SK-N-SH (cell line): Measurements from ENCODE around the gene BAK1. TPM values are rescaled to one million over a fixed set of nuclear protein-coding genes. Genes with fewer than 3 reads are reported as not detected.

ENCODE experiments used
- CTCF ChIA-PET: fragments of 300-600, 350-600 bp; formaldehyde crosslinking; extraction: SDS; loops from one replicate; lab custom pipeline; 2021; lab: Yijun Ruan, JAX
- POLR2A ChIA-PET: fragments of 350-600 bp; sonication (Branson Sonifier 250); formaldehyde crosslinking; extraction: SDS; loops from one replicate; lab custom pipeline; 2020; ENCODE audit warnings: antibody characterized with exemption, inconsistent platforms; lab: Yijun Ruan, JAX
- DNase-seq: peaks from one replicate; pipeline ENCODE4 v3.0.0; 2012
- H2AFZ ChIP-seq: fragments of 200-600 bp; sonication (generic); 2 replicates; pipeline ENCODE4 v1.8.1; 2016; ENCODE audit warnings: antibody characterized with exemption, mild to moderate bottlenecking, low read depth
- H3F3A ChIP-seq: fragments of 200-600 bp; sonication (generic); replicated peaks from 2 replicates; pipeline ENCODE3; 2016; ENCODE audit warnings: antibody characterized with exemption, mild to moderate bottlenecking; ENCODE audit not compliant: insufficient read depth
- H3K27ac ChIP-seq, 2 experiments: fragments of 200-500 bp in 1 of 2; fragments of 200-600 bp in 1 of 2; sonication (Bioruptor generic) in 1 of 2; sonication (generic), shearing (Covaris generic) in 1 of 2; 2 replicates each; pipeline versions ENCODE4 v1.5.1 to v1.6.1; 2014 to 2016; ENCODE audit warnings: low read depth in 2 of 2, inconsistent platforms in 1 of 2, low read length in 1 of 2, mild to moderate bottlenecking in 1 of 2, mixed read lengths in 1 of 2
- H3K27me3 ChIP-seq: fragments of 200-600 bp; sonication (generic), shearing (Covaris generic); 2 replicates; pipeline ENCODE4 v1.6.1; 2016; ENCODE audit warnings: mixed run types; ENCODE audit not compliant: insufficient read depth
- H3K36me3 ChIP-seq, 2 experiments: fragments of 200-500 bp in 1 of 2; fragments of 200-600 bp in 1 of 2; sonication (Bioruptor generic) in 1 of 2; sonication (generic) in 1 of 2; replicated peaks in 1 of 2; 2 replicates each; pipeline versions ENCODE3 to v1.5.1; 2014 to 2016; ENCODE audit warnings: low read length in 1 of 2, mild to moderate bottlenecking in 1 of 2; ENCODE audit not compliant: insufficient read depth in 2 of 2, control insufficient read depth in 1 of 2
- H3K4me1 ChIP-seq, 2 experiments: fragments of 200-500 bp in 1 of 2; fragments of 200-600 bp in 1 of 2; sonication (Bioruptor generic) in 1 of 2; sonication (generic), shearing (Covaris generic) in 1 of 2; 2 replicates each; pipeline versions ENCODE4 v1.5.1 to v1.6.1; 2014 to 2016; ENCODE audit warnings: low read depth in 1 of 2, low read length in 1 of 2, mixed run types in 1 of 2; ENCODE audit not compliant: insufficient read depth in 2 of 2, control insufficient read depth in 1 of 2
- H3K4me2 ChIP-seq: fragments of 200-600 bp; sonication (generic), shearing (Covaris generic); 2 replicates; pipeline ENCODE4 v1.6.1; 2017; ENCODE audit warnings: mixed run types
- H3K4me3 ChIP-seq, 2 experiments: fragments of 200-500 bp in 1 of 2; fragments of 200-600 bp in 1 of 2; sonication (Bioruptor generic) in 1 of 2; sonication (generic), shearing (Covaris generic) in 1 of 2; 2 replicates each; pipeline versions ENCODE4 v1.5.1 to v1.8.1; 2014 to 2016; ENCODE audit warnings: low read depth in 2 of 2, inconsistent platforms in 1 of 2, low read length in 1 of 2, mild to moderate bottlenecking in 1 of 2, mixed read lengths in 1 of 2, moderate library complexity in 1 of 2
- H3K79me2 ChIP-seq: fragments of 200-600 bp; sonication (generic); 2 replicates; pipeline ENCODE4 v1.8.1; 2017; ENCODE audit warnings: mild to moderate bottlenecking; ENCODE audit not compliant: insufficient read depth
- H3K9ac ChIP-seq: fragments of 200-600 bp; sonication (generic); 2 replicates; pipeline ENCODE4 v1.6.1; 2017; ENCODE audit warnings: mixed run types
- H3K9me2 ChIP-seq: fragments of 200-600 bp; sonication (generic); 2 replicates; pipeline ENCODE4 v1.6.1; 2017; ENCODE audit warnings: mixed run types
- H3K9me3 ChIP-seq: fragments of 200-600 bp; sonication (generic); 2 replicates; pipeline ENCODE4 v1.6.1; 2017; ENCODE audit warnings: mixed run types, mild to moderate bottlenecking, moderate library complexity
- H4K20me1 ChIP-seq: fragments of 200-600 bp; sonication (generic); 2 replicates; pipeline ENCODE4 v1.6.1; 2017; ENCODE audit warnings: mild to moderate bottlenecking, mixed run types; ENCODE audit not compliant: insufficient read depth
- ELF1 ChIP-seq: IDR thresholded peaks from 2 replicates; pipeline ENCODE4 v1.4.0; 2012
- FOXJ3 ChIP-seq: sonication (generic); formaldehyde crosslinking; IDR thresholded peaks from 2 replicates; pipeline ENCODE4 v1.5.1; 2020; ENCODE audit warnings: mild to moderate bottlenecking, missing genetic modification reagents
- MEF2A ChIP-seq: IDR thresholded peaks from 2 replicates; pipeline ENCODE4 v1.4.0; 2012; ENCODE audit warnings: low read depth, borderline replicate concordance
- MXI1 ChIP-seq: IDR thresholded peaks from 2 replicates; pipeline ENCODE4 v1.6.1; 2012; ENCODE audit warnings: mild to moderate bottlenecking, low read depth, low read length, improper control_type of control experiment
- RAD21 ChIP-seq: IDR thresholded peaks from 2 replicates; pipeline ENCODE4 v1.6.1; 2012; ENCODE audit warnings: mild to moderate bottlenecking, low read length
- RCOR1 ChIP-seq: fragments of 150-350 bp; IDR thresholded peaks from 2 replicates; pipeline ENCODE4 v1.6.1; 2017; ENCODE audit warnings: antibody characterized with exemption, low read length
- RFX5 ChIP-seq: IDR thresholded peaks from 2 replicates; pipeline ENCODE4 v1.6.1; 2012; ENCODE audit warnings: mild to moderate bottlenecking, improper control_type of control experiment, low read length
- SIN3A ChIP-seq: IDR thresholded peaks from 2 replicates; pipeline ENCODE4 v1.6.1; 2012; ENCODE audit warnings: low read depth, mild to moderate bottlenecking, low read length, moderate library complexity, borderline replicate concordance
- SMC3 ChIP-seq: IDR thresholded peaks from 2 replicates; pipeline ENCODE4 v1.6.1; 2012; ENCODE audit warnings: low read depth, low read length, improper control_type of control experiment
- TEAD4 ChIP-seq: IDR thresholded peaks from 2 replicates; pipeline ENCODE4 v1.4.0; 2012; ENCODE audit warnings: mild to moderate bottlenecking, borderline replicate concordance; ENCODE audit not compliant: insufficient read depth
- YY1 ChIP-seq: IDR thresholded peaks from 2 replicates; pipeline ENCODE4 v1.4.0; 2012; ENCODE audit warnings: low read depth, mild to moderate bottlenecking
- WGBS: methylation state at CpG from one replicate; pipeline ENCODE4 v1.1.6; 2017; ENCODE audit warnings: low lambda C conversion rate; 5-methylcytosine and 5-hydroxymethylcytosine counted together
- polyA plus RNA-seq, 3 experiments: library from polyadenylated mRNA; depleted of rRNA; stranded (reverse); fragments of >200 nt; gene quantifications; 2 replicates each; pipeline ENCODE4 v1.2.3, GENCODE V29; 2012
- TF ChIP-seq, protein P1 (sequence below): IDR thresholded peaks from 2 replicates; pipeline ENCODE4 v1.4.0; 2012; ENCODE audit warnings: low read depth, borderline replicate concordance
- TF ChIP-seq, protein P2 (sequence below): IDR thresholded peaks from 2 replicates; pipeline ENCODE4 v1.6.1; 2012; ENCODE audit warnings: mild to moderate bottlenecking, low read depth, low read length, moderate library complexity

The BAK1 gene
- polyA plus RNA-seq, 1 of the 3 experiments (the other 2 are of a cell fraction) = 15.4 TPM

- ChIA-PET POLR2A (no interaction called here), CTCF (interaction anchor here (1.2 to 2.4 kb wide), 3 partner anchors 9 to 166 kb away, joined by 3 to 11 read pairs (median 3); no protein-coding TSS in a partner anchor)
- Histone ChIP-seq H2AFZ (no peak overlapping the region), H4K20me1 (no peaks in the 10 kb centered on the region), H3K9me2 (no peaks in the 10 kb centered on the region), H3K4me3 (no peak overlapping the region), H3K9ac (no peak overlapping the region), H3K27ac (no peak overlapping the region), H3F3A (no peaks in the 10 kb centered on the region), H3K9me3 (no peaks in the 10 kb centered on the region), H3K36me3 (peaks cover 8 to 33% of the 10 kb centered on the region in 2 experiments), H3K79me2 (peaks cover 25% of the 10 kb centered on the region), H3K4me1 (peaks cover 0 to 10% of the 10 kb centered on the region in 2 experiments; a peak in 1 of 4 replicates), H3K27me3 (no peaks in the 10 kb centered on the region), H3K4me2 (peak overlapping the region; percentile 99)
- WGBS = 99% methylated on average over 6 of the region's 7 CpGs
- TF ChIP-seq, protein P1, sequence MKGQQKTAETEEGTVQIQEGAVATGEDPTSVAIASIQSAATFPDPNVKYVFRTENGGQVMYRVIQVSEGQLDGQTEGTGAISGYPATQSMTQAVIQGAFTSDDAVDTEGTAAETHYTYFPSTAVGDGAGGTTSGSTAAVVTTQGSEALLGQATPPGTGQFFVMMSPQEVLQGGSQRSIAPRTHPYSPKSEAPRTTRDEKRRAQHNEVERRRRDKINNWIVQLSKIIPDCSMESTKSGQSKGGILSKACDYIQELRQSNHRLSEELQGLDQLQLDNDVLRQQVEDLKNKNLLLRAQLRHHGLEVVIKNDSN = no peak
- TF ChIP-seq RCOR1 = no peak
- no peak for TF ChIP-seq MEF2A
- TF ChIP-seq RAD21 = no peak
- no peak for TF ChIP-seq RFX5
- TF ChIP-seq FOXJ3 (CRISPR knock-in tag) = no peak
- no peak for TF ChIP-seq MXI1
- no peak for DNase-seq
These were observed 1.9 kb downstream of the BAK1 start for GRCh38 chr6:33578164-33578563.

- no peaks in the 10 kb centered on the region for H3K27me3 ChIP-seq
- 77% methylated on average over 6 of the region's 6 CpGs for whole genome bisulfite sequencing
- peaks cover 25% of the 10 kb centered on the region for H3K79me2 ChIP-seq
- POLR2A ChIA-PET = no interaction called here
- TF ChIP-seq YY1 (no peak), RAD21 (no peak)
- no peaks in the 10 kb centered on the region for H3F3A ChIP-seq
- peaks cover 8 to 33% of the 10 kb centered on the region in 2 experiments for H3K36me3 ChIP-seq
- H4K20me1 ChIP-seq = no peaks in the 10 kb centered on the region
- CTCF ChIA-PET = no interaction called here
- H3K9ac ChIP-seq = no peak overlapping the region
- no peak overlapping the region for H3K27ac ChIP-seq
- no peak for DNase-seq
- H3K4me3 ChIP-seq = no peak overlapping the region
- no peaks in the 10 kb centered on the region for H3K9me2 ChIP-seq
- peaks cover 0 to 10% of the 10 kb centered on the region in 2 experiments; a peak in 1 of 4 replicates for H3K4me1 ChIP-seq
- no peak overlapping the region for H2AFZ ChIP-seq
- H3K4me2 ChIP-seq = no peak overlapping the region; the same call in 1 of the 2 replicates
- H3K9me3 ChIP-seq = no peaks in the 10 kb centered on the region
These were observed 2.4 kb downstream of the BAK1 start for GRCh38 chr6:33577718-33578117.

GRCh38 chr6:33577106-33577535, 3.0 kb downstream of the BAK1 start:
- Histone ChIP-seq H3F3A (no peaks in the 10 kb centered on the region), H3K79me2 (peaks cover 25% of the 10 kb centered on the region), H3K27me3 (no peaks in the 10 kb centered on the region), H3K4me2 (no peak overlapping the region), H4K20me1 (no peaks in the 10 kb centered on the region), H2AFZ (no peak overlapping the region), H3K9me3 (no peaks in the 10 kb centered on the region), H3K9ac (no peak overlapping the region), H3K36me3 (peaks cover 8 to 33% of the 10 kb centered on the region in 2 experiments), H3K27ac (no peak overlapping the region), H3K9me2 (no peaks in the 10 kb centered on the region), H3K4me1 (peaks cover 0 to 10% of the 10 kb centered on the region in 2 experiments; a peak in 1 of 4 replicates), H3K4me3 (no peak overlapping the region)
- ChIA-PET CTCF (interaction anchor here (1.4 kb wide), 1 partner anchor 13 kb away, joined by 5 read pairs; no protein-coding TSS in a partner anchor), POLR2A (no interaction called here)
- DNase-seq = no peak
- TF ChIP-seq, protein P2, sequence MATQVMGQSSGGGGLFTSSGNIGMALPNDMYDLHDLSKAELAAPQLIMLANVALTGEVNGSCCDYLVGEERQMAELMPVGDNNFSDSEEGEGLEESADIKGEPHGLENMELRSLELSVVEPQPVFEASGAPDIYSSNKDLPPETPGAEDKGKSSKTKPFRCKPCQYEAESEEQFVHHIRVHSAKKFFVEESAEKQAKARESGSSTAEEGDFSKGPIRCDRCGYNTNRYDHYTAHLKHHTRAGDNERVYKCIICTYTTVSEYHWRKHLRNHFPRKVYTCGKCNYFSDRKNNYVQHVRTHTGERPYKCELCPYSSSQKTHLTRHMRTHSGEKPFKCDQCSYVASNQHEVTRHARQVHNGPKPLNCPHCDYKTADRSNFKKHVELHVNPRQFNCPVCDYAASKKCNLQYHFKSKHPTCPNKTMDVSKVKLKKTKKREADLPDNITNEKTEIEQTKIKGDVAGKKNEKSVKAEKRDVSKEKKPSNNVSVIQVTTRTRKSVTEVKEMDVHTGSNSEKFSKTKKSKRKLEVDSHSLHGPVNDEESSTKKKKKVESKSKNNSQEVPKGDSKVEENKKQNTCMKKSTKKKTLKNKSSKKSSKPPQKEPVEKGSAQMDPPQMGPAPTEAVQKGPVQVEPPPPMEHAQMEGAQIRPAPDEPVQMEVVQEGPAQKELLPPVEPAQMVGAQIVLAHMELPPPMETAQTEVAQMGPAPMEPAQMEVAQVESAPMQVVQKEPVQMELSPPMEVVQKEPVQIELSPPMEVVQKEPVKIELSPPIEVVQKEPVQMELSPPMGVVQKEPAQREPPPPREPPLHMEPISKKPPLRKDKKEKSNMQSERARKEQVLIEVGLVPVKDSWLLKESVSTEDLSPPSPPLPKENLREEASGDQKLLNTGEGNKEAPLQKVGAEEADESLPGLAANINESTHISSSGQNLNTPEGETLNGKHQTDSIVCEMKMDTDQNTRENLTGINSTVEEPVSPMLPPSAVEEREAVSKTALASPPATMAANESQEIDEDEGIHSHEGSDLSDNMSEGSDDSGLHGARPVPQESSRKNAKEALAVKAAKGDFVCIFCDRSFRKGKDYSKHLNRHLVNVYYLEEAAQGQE = no peak
- TF ChIP-seq RAD21 = no peak
- TF ChIP-seq, protein P1 = no peak
- no peak for TF ChIP-seq SMC3
- no peak for TF ChIP-seq TEAD4
- no peak for TF ChIP-seq ELF1
- TF ChIP-seq SIN3A = no peak
- 89% methylated on average over 9 of the region's 9 CpGs for WGBS
